AG10803 (cell line): ENCODE measurements around the gene PRMT1.

Experiments used
- DNase-seq: peaks from one replicate; pipeline ENCODE4 v3.0.0; 2010; ENCODE audit warnings: low read depth
- H3K4me3 ChIP-seq: 2 replicates; pipeline ENCODE4 v1.5.1; 2011; ENCODE audit warnings: mild to moderate bottlenecking, low read length, control low read depth
- CTCF ChIP-seq: conservative IDR thresholded peaks from 2 replicates; pipeline ENCODE4 v1.5.1; 2011; ENCODE audit warnings: mild to moderate bottlenecking, low read length, control low read depth, inconsistent platforms

The PRMT1 gene

GRCh38 chr19:49680421-49681351 is 3.6 kb downstream of the PRMT1 start:
- peak; percentile 94 for TF ChIP-seq CTCF
- H3K4me3 ChIP-seq, result peak overlapping the region; percentile 15
- peak; percentile 77 for DNase-seq

GRCh38 chr19:49681830-49682229 is 4.8 kb downstream of the PRMT1 start:
- TF ChIP-seq CTCF, result no peak
- no peak for DNase-seq

GRCh38 chr19:49682274-49682673 is 5.2 kb downstream of the PRMT1 start:
- H3K4me3 ChIP-seq, result no peak overlapping the region
- TF ChIP-seq CTCF, result no peak
- no peak for DNase-seq

More at GRCh38 chr19:49681830-49682229, 4.8 kb downstream of the PRMT1 start:
- no peak overlapping the region for H3K4me3 ChIP-seq

GRCh38 chr19:49683814-49684250 is 6.8 kb downstream of the PRMT1 start:
- H3K4me3 ChIP-seq, result no peak overlapping the region
- TF ChIP-seq CTCF, result no peak
- DNase-seq, result no peak

- H3K4me3 ChIP-seq, result no peak overlapping the region
- TF ChIP-seq CTCF, result peak; percentile 53
- DNase-seq, result no peak
These were observed 7.3 kb downstream of the PRMT1 start for GRCh38 chr19:49684251-49684982.

GRCh38 chr19:49684983-49685553 is 8.0 kb downstream of the PRMT1 start:
- TF ChIP-seq CTCF, result no peak
- no peak overlapping the region for H3K4me3 ChIP-seq
- DNase-seq, result no peak
